Measurements from ENCODE around the gene NRXN2.

The NRXN2 gene

GRCh38 chr11:64620381-64620971 lies 102.5 kb downstream of the NRXN2 start:
- no peak for DNase-seq

- peak; percentile 66 for DNase-seq
Observed at GRCh38 chr11:64619811-64620380, 103.1 kb downstream of the NRXN2 start.

- DNase-seq: no peak
Observed at GRCh38 chr11:64619196-64619595, 103.8 kb downstream of the NRXN2 start.

GRCh38 chr11:64616817-64617216 lies 106.2 kb downstream of the NRXN2 start:
- DNase-seq: no peak

- DNase-seq: no peak
Observed at GRCh38 chr11:64614917-64615316, 108.1 kb downstream of the NRXN2 start.

GRCh38 chr11:64613648-64614047 lies 109.3 kb downstream of the NRXN2 start:
- no peak for DNase-seq

GRCh38 chr11:64611869-64612646 lies 110.9 kb downstream of the NRXN2 start:
- no peak for DNase-seq

GRCh38 chr11:64611176-64611575 lies 111.8 kb downstream of the NRXN2 start:
- no peak for DNase-seq

- no peak for DNase-seq
Observed at GRCh38 chr11:64610596-64610995, 112.4 kb downstream of the NRXN2 start.

GRCh38 chr11:64609436-64610047 lies 113.5 kb downstream of the NRXN2 start:
- no peak for DNase-seq

- DNase-seq: peak; percentile 23
Observed at GRCh38 chr11:64608636-64609035, 114.4 kb downstream of the NRXN2 start.

DNA sequence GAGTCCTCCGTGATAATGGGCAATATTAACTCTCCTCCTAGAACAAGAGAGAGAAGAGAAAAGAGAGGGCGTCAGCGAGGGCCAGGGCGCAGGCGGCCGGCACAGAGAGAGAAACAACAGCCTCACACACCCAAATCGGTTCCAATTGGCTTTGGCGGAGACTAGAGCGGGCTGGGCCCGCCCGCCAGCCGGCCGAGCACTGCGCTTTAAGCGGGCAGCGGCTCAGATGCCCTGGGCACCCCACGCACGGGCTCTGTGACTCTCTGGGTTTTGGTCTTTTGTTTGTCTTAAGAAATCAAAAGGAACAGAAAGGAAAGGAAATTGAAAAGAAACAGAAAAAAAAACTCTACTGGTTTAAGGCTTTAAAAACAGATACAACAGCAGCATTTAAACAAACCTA lies 115.0 kb downstream of the NRXN2 start:
- no peak for DNase-seq

GRCh38 chr11:64607381-64607985 lies 115.5 kb downstream of the NRXN2 start:
- no peak for DNase-seq

- DNase-seq: no peak
Observed at GRCh38 chr11:64606796-64607380, 116.1 kb downstream of the NRXN2 start.

DNA sequence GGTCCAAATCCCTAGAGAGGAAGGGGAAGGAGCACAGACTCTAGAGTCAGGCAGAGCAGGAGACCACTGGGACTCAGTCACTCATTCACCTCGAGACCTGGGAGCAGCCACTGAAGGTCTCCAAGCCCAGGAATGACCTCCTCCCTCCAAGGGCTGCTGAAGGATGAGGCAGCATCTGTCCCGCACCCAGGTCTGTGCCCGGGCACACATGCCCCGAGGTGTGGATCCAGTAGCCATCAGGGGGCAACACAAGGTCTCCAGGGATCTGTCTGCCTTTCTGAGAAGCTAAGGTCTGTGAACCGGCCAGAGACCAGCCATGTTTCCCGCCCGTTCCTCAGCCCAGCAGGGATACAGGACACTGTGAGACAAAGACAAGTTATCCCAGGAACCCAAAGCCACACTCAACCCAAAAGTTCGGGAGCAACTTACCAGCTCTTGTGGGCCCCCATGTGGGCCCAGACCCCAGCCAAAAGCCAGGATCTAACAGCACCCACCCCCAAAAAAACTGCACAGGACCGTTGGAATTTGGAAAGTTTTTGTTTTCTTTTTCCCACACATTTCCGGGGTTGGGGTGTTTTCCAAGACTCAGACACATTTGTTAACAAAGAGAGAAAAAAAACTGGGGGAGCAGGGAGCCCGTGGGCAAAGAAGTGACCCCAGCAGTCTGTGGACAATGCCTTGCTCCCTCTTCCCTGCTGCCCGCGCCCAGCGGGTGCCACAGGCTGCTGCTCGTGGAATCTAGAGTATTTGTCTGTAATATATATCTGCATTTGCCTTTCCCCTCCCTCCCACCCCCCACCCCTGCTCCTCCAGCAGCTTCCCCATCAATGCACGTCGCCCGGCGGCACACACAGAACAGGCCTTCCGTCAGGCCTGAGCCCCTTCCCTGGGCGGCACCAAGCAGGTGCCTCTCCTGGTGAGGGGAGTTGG lies 117.1 kb downstream of the NRXN2 start:
- DNase-seq: no peak

DNA sequence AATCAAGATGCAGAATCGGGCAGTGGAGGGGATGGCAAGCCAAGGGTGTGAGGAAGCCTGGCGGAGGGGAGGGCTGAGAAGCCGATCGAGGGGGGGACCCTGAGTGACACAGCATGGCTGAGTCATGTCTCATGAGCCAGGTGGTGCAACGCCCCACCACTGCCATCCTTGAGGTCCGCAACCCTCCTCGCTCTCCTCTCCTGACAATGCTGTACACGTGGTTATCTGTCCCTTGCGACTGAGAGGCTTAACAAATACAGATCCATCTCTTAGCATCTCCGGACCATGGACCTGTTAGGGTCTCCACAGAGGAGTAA lies 117.8 kb downstream of the NRXN2 start:
- DNase-seq: no peak

GRCh38 chr11:64604458-64605243 lies 118.3 kb downstream of the NRXN2 start:
- no peak for DNase-seq

- no peak for DNase-seq
Observed at GRCh38 chr11:64603411-64604110, 119.4 kb downstream of the NRXN2 start.

GRCh38 chr11:64602466-64603070 lies 120.4 kb downstream of the NRXN2 start:
- no peak for DNase-seq
